H1 (cell line): ENCODE data around the gene PKN3. TPM values are rescaled to one million over a fixed set of nuclear protein-coding genes. Genes with fewer than 3 reads are reported as not detected.

ENCODE experiments used
- CTCF ChIA-PET: fragments of 300-600 bp; sonication (Branson Sonifier 250); formaldehyde crosslinking; loops from one replicate; lab custom pipeline; 2021; ENCODE audit not compliant: partially characterized antibody; lab: Charles Lee
- POLR2A ChIA-PET: fragments of 300-600 bp; sonication (Branson Sonifier 250); formaldehyde crosslinking; loops from one replicate; lab custom pipeline; 2021; ENCODE audit warnings: inconsistent platforms; ENCODE audit not compliant: partially characterized antibody; lab: Charles Lee
- DNase-seq, 2 experiments: peaks; one replicate each; pipeline versions ENCODE4 v3.0.0 to v3.0.0-alpha.2; 2010 to 2022; ENCODE audit warnings: low spot score in 2 of 2, low read depth in 1 of 2, mixed read lengths in 1 of 2
- FAIRE-seq: peaks from 2 replicates; lab custom pipeline; 2011; peaks lifted over from hg19 to GRCh38; lab: Jason Lieb, UNC
- H2AFZ ChIP-seq: 2 replicates; pipeline ENCODE4 v1.8.1; 2012; ENCODE audit warnings: low read length, inconsistent platforms
- H2AK5ac ChIP-seq: 2 replicates; pipeline ENCODE4 v1.6.1; 2013; ENCODE audit warnings: low read depth, low read length
- H2BK120ac ChIP-seq: replicated peaks from 2 replicates; pipeline ENCODE3; 2013; ENCODE audit warnings: low read depth, low read length, inconsistent platforms
- H2BK12ac ChIP-seq: 2 replicates; pipeline ENCODE4 v1.6.1; 2013; ENCODE audit warnings: low read depth, low read length
- H2BK15ac ChIP-seq: 2 replicates; pipeline ENCODE4 v1.6.1; 2013; ENCODE audit warnings: low read length
- H2BK20ac ChIP-seq: 2 replicates; pipeline ENCODE4 v1.6.1; 2013; ENCODE audit warnings: low read length
- H2BK5ac ChIP-seq: 2 replicates; pipeline ENCODE4 v1.6.1; 2013; ENCODE audit warnings: low read depth, low read length
- H3K14ac ChIP-seq: 2 replicates; pipeline ENCODE4 v1.6.1; 2013; ENCODE audit warnings: inconsistent platforms; ENCODE audit not compliant: insufficient read length
- H3K18ac ChIP-seq: 2 replicates; pipeline ENCODE4 v1.6.1; 2013; ENCODE audit warnings: low read length; ENCODE audit errors: extremely low read depth
- H3K23ac ChIP-seq: 2 replicates; pipeline ENCODE4 v1.6.1; 2013; ENCODE audit warnings: inconsistent platforms; ENCODE audit not compliant: insufficient read length
- H3K23me2 ChIP-seq: 2 replicates; pipeline ENCODE4 v1.6.1; 2013; ENCODE audit warnings: low read depth, low read length
- H3K27ac ChIP-seq: 2 replicates; pipeline ENCODE4 v1.6.1; 2011; ENCODE audit warnings: low read depth, low read length, inconsistent platforms
- H3K27me3 ChIP-seq, 4 experiments: replicated peaks in 1 of 4; 1 replicate in 1 of 4; 2 replicates in 3 of 4; pipeline versions ENCODE4 v1.6.1 to v1.8.1; 2011 to 2013; ENCODE audit warnings: low read length in 3 of 4, mild to moderate bottlenecking in 3 of 4, inconsistent platforms in 2 of 4, mixed read lengths in 2 of 4, moderate library complexity in 1 of 4; ENCODE audit not compliant: control insufficient read depth in 3 of 4, insufficient read depth in 3 of 4; ENCODE audit errors: extremely low read depth in 1 of 4
- H3K36me3 ChIP-seq, 4 experiments: 2 replicates each; pipeline versions ENCODE4 v1.6.1 to v1.8.1; 2011 to 2013; ENCODE audit warnings: mild to moderate bottlenecking in 4 of 4, low read length in 3 of 4, moderate library complexity in 2 of 4, control low read depth in 1 of 4, inconsistent platforms in 1 of 4; ENCODE audit not compliant: insufficient read depth in 4 of 4, control insufficient read depth in 2 of 4
- H3K4ac ChIP-seq: replicated peaks from 2 replicates; pipeline ENCODE3; 2013; ENCODE audit warnings: low read length, low read depth, mixed read lengths, inconsistent platforms; ENCODE audit not compliant: insufficient read length
- H3K4me1 ChIP-seq, 4 experiments: replicated peaks in 1 of 4; 1 replicate in 1 of 4; 2 replicates in 3 of 4; pipeline versions ENCODE4 v1.6.1 to v1.8.1; 2011 to 2013; ENCODE audit warnings: low read length in 3 of 4, inconsistent platforms in 2 of 4, mixed read lengths in 1 of 4; ENCODE audit not compliant: insufficient read depth in 4 of 4, control insufficient read depth in 3 of 4
- H3K4me2 ChIP-seq, 2 experiments: 2 replicates each; pipeline versions ENCODE4 v1.6.1 to v1.8.1; 2011 to 2013; ENCODE audit warnings: low read depth in 2 of 2, low read length in 2 of 2, control low read depth in 1 of 2, inconsistent platforms in 1 of 2, mild to moderate bottlenecking in 1 of 2; ENCODE audit not compliant: insufficient read depth in 1 of 2
- H3K4me3 ChIP-seq, 4 experiments: fragments of 200-600, 300-600 bp in 1 of 4; sonication (generic), shearing (Covaris generic), sonication (Bioruptor Twin) in 1 of 4; 2 replicates each; pipeline versions ENCODE4 v1.5.1 to v1.8.1; 2011 to 2016; ENCODE audit warnings: low read length in 4 of 4, low read depth in 3 of 4, control low read depth in 2 of 4, inconsistent platforms in 2 of 4, mild to moderate bottlenecking in 2 of 4, mixed read lengths in 1 of 4, moderate library complexity in 1 of 4; ENCODE audit not compliant: insufficient read depth in 2 of 4; ENCODE audit errors: extremely low read depth in 1 of 4
- H3K56ac ChIP-seq: replicated peaks from 2 replicates; pipeline ENCODE3; 2013; ENCODE audit warnings: low read depth, mild to moderate bottlenecking, mixed read lengths, low read length, inconsistent platforms; ENCODE audit not compliant: insufficient read length
- H3K79me1 ChIP-seq: 2 replicates; pipeline ENCODE4 v1.6.1; 2013; ENCODE audit warnings: low read depth, low read length, control low read depth
- H3K79me2 ChIP-seq, 2 experiments: 2 replicates each; pipeline versions ENCODE4 v1.6.1 to v1.8.1; 2012 to 2013; ENCODE audit warnings: low read length in 2 of 2, mild to moderate bottlenecking in 2 of 2, inconsistent platforms in 1 of 2; ENCODE audit not compliant: insufficient read depth in 2 of 2, control insufficient read depth in 1 of 2
- H3K9ac ChIP-seq, 4 experiments: replicated peaks in 1 of 4; 1 replicate in 1 of 4; 2 replicates in 3 of 4; pipeline versions ENCODE4 v1.6.1 to v1.8.1; 2011 to 2013; ENCODE audit warnings: low read depth in 3 of 4, low read length in 3 of 4, control low read depth in 2 of 4, mild to moderate bottlenecking in 2 of 4, moderate library complexity in 2 of 4, inconsistent platforms in 1 of 4; ENCODE audit errors: extremely low read depth in 1 of 4
- H3K9me3 ChIP-seq, 2 experiments: 2 replicates each; pipeline versions ENCODE4 v1.6.1 to v1.8.1; 2012 to 2013; ENCODE audit warnings: mild to moderate bottlenecking in 2 of 2, moderate library complexity in 2 of 2, control low read depth in 1 of 2, inconsistent platforms in 1 of 2, low read depth in 1 of 2, low read length in 1 of 2, mixed read lengths in 1 of 2; ENCODE audit not compliant: insufficient read depth in 2 of 2
- H4K20me1 ChIP-seq, 2 experiments: replicated peaks in 1 of 2; 2 replicates each; pipeline versions ENCODE3 to v1.8.1; 2011 to 2013; ENCODE audit warnings: inconsistent platforms in 2 of 2, low read length in 2 of 2, mild to moderate bottlenecking in 1 of 2; ENCODE audit not compliant: insufficient read depth in 2 of 2, control insufficient read depth in 1 of 2
- H4K5ac ChIP-seq: 2 replicates; pipeline ENCODE4 v1.6.1; 2013; ENCODE audit warnings: low read length, low read depth, mixed read lengths, inconsistent platforms; ENCODE audit not compliant: insufficient read length
- H4K8ac ChIP-seq: 2 replicates; pipeline ENCODE4 v1.8.0; 2013; ENCODE audit warnings: mild to moderate bottlenecking, moderate library complexity, low read length, inconsistent platforms; ENCODE audit not compliant: insufficient read depth; ENCODE audit errors: extremely low read depth
- H4K91ac ChIP-seq: replicated peaks from 2 replicates; pipeline ENCODE3; 2013; ENCODE audit warnings: low read length, mixed read lengths, inconsistent platforms; ENCODE audit not compliant: insufficient read length
- BRCA1 ChIP-seq: IDR thresholded peaks from 2 replicates; pipeline ENCODE4 v1.6.1; 2012; ENCODE audit warnings: low read depth, low read length, improper control_type of control experiment
- CHD1 ChIP-seq: IDR thresholded peaks from 2 replicates; pipeline ENCODE4 v1.6.1; 2012; ENCODE audit warnings: low read depth, low read length, improper control_type of control experiment
- CTBP2 ChIP-seq: IDR thresholded peaks from 2 replicates; pipeline ENCODE4 v1.7.0; 2011; ENCODE audit warnings: borderline replicate concordance, mild to moderate bottlenecking, moderate library complexity, mixed read lengths, low read length; ENCODE audit not compliant: insufficient read depth, insufficient read length
- GABPA ChIP-seq: IDR thresholded peaks from 2 replicates; pipeline ENCODE4 v1.6.1; 2011; ENCODE audit warnings: mild to moderate bottlenecking, low read length, moderate library complexity, borderline replicate concordance; ENCODE audit not compliant: insufficient read depth
- MAX ChIP-seq: IDR thresholded peaks from 2 replicates; pipeline ENCODE4 v1.6.1; 2012; ENCODE audit warnings: inconsistent platforms
- POLR2AphosphoS5 ChIP-seq: IDR thresholded peaks from 2 replicates; pipeline ENCODE4 v1.6.1; 2011; ENCODE audit warnings: low read depth, low read length
- POU5F1 ChIP-seq: IDR thresholded peaks from 2 replicates; pipeline ENCODE4 v1.6.1; 2011; ENCODE audit warnings: low read depth, mild to moderate bottlenecking, low read length, moderate library complexity
- SIN3A ChIP-seq, 2 experiments: IDR thresholded peaks in 1 of 2; conservative IDR thresholded peaks in 1 of 2; 2 replicates each; pipeline ENCODE4 v1.6.1; 2011 to 2012; ENCODE audit warnings: low read length in 2 of 2, improper control_type of control experiment in 1 of 2, low read depth in 1 of 2, mild to moderate bottlenecking in 1 of 2
- SP4 ChIP-seq: IDR thresholded peaks from 2 replicates; pipeline ENCODE4 v1.6.1; 2012; ENCODE audit warnings: low read length, inconsistent platforms
- TAF1 ChIP-seq: IDR thresholded peaks from 2 replicates; pipeline ENCODE4 v1.6.1; 2011; ENCODE audit warnings: mild to moderate bottlenecking, low read depth, low read length
- WGBS, 2 experiments: shearing (Covaris generic) in 1 of 2; methylation state at CpG; one replicate each; pipeline versions ENCODE4 v1.1.6 to v1.1.7; 2013 to 2015; ENCODE audit warnings: low lambda C conversion rate in 2 of 2, mixed read lengths in 2 of 2, inconsistent platforms in 1 of 2, low coverage in 1 of 2, missing lambda C conversion rate in 1 of 2; ENCODE audit not compliant: insufficient replicate concordance in 2 of 2, insufficient coverage in 1 of 2, insufficient read length in 1 of 2; ENCODE audit errors: extremely low coverage in 1 of 2, missing lambda C conversion rate in 1 of 2; 5-methylcytosine and 5-hydroxymethylcytosine counted together
- polyA plus RNA-seq, 7 experiments: library from polyadenylated mRNA; depleted of rRNA in 3 of 7; stranded (reverse) in 5 of 7; unstranded in 2 of 7; fragments of >200 nt in 5 of 7; fragments of 200-250 nt in 2 of 7; gene quantifications; 1 replicate in 5 of 7; 2 replicates in 1 of 7; 4 replicates in 1 of 7; pipeline versions ENCODE4 v1.2.1 to v1.2.3, GENCODE V29; 2011 to 2013; ENCODE audit warnings: missing spikeins in 2 of 7, mixed read lengths in 2 of 7
- total RNA-seq: library from RNA; stranded (reverse); fragmentation: NEBNext Ultra II Directional; extraction: Animal tissue kit (Norgen Biotek cat#: 25700); gene quantifications from 2 replicates; pipeline ENCODE4 v1.2.1, GENCODE V29; 2021

The PKN3 gene
- total and polyA plus RNA-seq, 2 of the 8 experiments (the other 6 are each of a cell fraction or from before 2014, with no cell fraction given), result 15.7 to 16.3 TPM

DNA sequence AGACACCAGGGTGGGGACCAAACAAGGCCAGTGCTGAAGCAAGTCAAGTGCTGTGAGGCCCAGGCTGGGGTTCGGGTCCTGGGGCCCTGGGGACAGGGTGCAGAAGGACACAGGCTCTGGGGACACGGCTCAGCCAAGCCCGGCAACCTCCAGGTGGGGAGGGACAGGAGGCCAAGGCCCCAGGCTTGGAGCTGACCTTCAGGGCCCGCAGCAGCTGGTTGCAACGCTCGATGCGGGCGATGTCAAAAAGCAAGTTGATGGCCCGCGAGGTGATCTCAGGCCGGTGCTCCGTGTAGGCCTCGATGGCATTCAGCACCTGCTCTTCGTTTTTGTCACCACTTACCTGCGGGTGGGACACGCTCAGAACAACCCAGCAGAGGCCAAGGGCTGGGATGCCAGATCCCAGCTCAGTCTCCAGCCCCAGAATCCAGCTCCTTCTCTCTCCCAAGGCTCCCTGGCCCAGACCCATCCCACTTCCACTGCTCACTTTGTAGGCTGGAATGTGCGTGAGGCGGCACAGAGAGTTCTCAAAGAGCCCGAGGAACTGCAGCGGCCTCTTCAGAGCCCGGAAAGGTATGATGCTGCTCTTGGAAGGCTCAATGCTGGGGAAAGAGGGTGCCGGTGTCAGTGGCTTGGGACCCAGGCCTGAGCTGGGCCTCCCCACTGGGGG is 48.8 kb downstream of the PKN3 start:
- 96% methylated on average over 22 of the region's 22 CpGs; no CpG with 5 or more reads in 1 of the 2 experiments for WGBS, 2 experiments
- Histone ChIP-seq H3K9me3 (no peaks in the 10 kb centered on the region), H3K9ac (no peak overlapping the region), H3K23me2 (no peaks in the 10 kb centered on the region), H3K14ac (no peak overlapping the region), H4K8ac (no peak overlapping the region), H3K56ac (no peak overlapping the region), H2AK5ac (no peak overlapping the region), H3K79me1 (no peaks in the 10 kb centered on the region), H2BK20ac (no peak overlapping the region), H3K4me1 (no peaks in the 10 kb centered on the region), H2BK5ac (no peak overlapping the region), H3K4me2 (no peak overlapping the region), H3K27me3 (no peaks in the 10 kb centered on the region), H3K79me2 (no peaks in the 10 kb centered on the region), H2BK12ac (no peak overlapping the region), H3K36me3 (peaks cover 0 to 8% (median 4%) of the 10 kb centered on the region in 4 experiments; a peak in 4 of 8 replicates), H4K20me1 (peaks cover 2 to 3% of the 10 kb centered on the region in 2 experiments), H2BK120ac (no peak overlapping the region), H3K18ac (no peak overlapping the region), H3K23ac (no peak overlapping the region), H4K5ac (no peak overlapping the region), H3K27ac (no peak overlapping the region), H4K91ac (no peak overlapping the region), H2BK15ac (no peak overlapping the region), H3K4me3 (no peak overlapping the region), H3K4ac (no peak overlapping the region), H2AFZ (no peak overlapping the region)
- TF ChIP-seq BRCA1 (no peak), POLR2AphosphoS5 (no peak), MAX (no peak), POU5F1 (no peak), SP4 (no peak), SIN3A (conservative IDR thresholded peaks at IDR 0.05 in 1 of 2, IDR thresholded peaks at IDR 0.05 in 1 of 2; ENCODE audit: low read depth in 1 of 2, low read length in 2 of 2) (no peak), CHD1 (no peak), CTBP2 (no peak), GABPA (no peak), TAF1 (no peak)
- DNase-seq, result no peak
- CTCF ChIA-PET, result interaction anchor here (0.6 to 13.4 kb wide), 4 partner anchors 8 to 49 kb away, joined by 3 to 104 read pairs (median 7); no protein-coding TSS in a partner anchor
- no peak for FAIRE-seq
- POLR2A ChIA-PET, result interaction anchor here (0.6 to 1.4 kb wide), 6 partner anchors 8 to 49 kb away, joined by 3 to 4 read pairs (median 4); no protein-coding TSS in a partner anchor
